ENCODE measurements around the gene ACADVL. TPM values are rescaled to one million over a fixed set of nuclear protein-coding genes. Genes with fewer than 3 reads are reported as not detected.

ACADVL gene
- total and polyA plus RNA-seq, 2 of the 4 experiments (the other 2 are of a cell fraction), result 139 to 752 TPM

- Histone ChIP-seq H2BK120ac (ENCODE audit: low read depth, low read length) (peak within 1 kb of the TSS; percentile 88), H3K4me3 (ENCODE audit: insufficient read depth, low read depth, low read length) (peak within 1 kb of the TSS; percentile 37; the same call in 1 of the 2 replicates), H3K36me3 (ENCODE audit: control insufficient read depth, insufficient read depth, low read length) (peaks cover 17% of the 10 kb centered on the region), H3K56ac (ENCODE audit: extremely low read depth, insufficient read depth, low read length) (no peak within 1 kb of the TSS; the same call in 1 of the 2 replicates), H3K9ac (ENCODE audit: low read depth, low read length) (no peak within 1 kb of the TSS), H3K18ac (ENCODE audit: low read depth, low read length) (0 out of 2 replicates have a peak within 1 kb of the TSS, but pooled peaks have one; percentile 9), H3K4me1 (ENCODE audit: control insufficient read depth, insufficient read depth, low read length) (peaks cover 11% of the 10 kb centered on the region), H4K91ac (ENCODE audit: insufficient read depth, low read depth, low read length) (peak within 1 kb of the TSS; percentile 79), H2AK5ac (ENCODE audit: low read depth, low read length) (peak within 1 kb of the TSS; percentile 81), H3K4me2 (ENCODE audit: low read depth, low read length) (peak within 1 kb of the TSS; percentile 82), H3K79me1 (ENCODE audit: low read depth in 1 of 2, low read length in 2 of 2) (no peaks in the 10 kb centered on the region), H3K14ac (replicated peaks; ENCODE audit: low read depth, low read length) (peak within 1 kb of the TSS; percentile 96), H2AFZ (replicated peaks; ENCODE audit: low read length, poor library complexity) (peak within 1 kb of the TSS; percentile 90), H4K20me1 (ENCODE audit: insufficient read depth, low read length) (no peaks in the 10 kb centered on the region), H3K27me3 (ENCODE audit: control insufficient read depth, insufficient read depth, low read length) (peaks cover 13% of the 10 kb centered on the region; the same call in 1 of the 2 replicates), H2AK9ac (replicated peaks; ENCODE audit: low read depth, low read length, poor library complexity) (peak within 1 kb of the TSS; percentile 86), H3K9me3 (ENCODE audit: control insufficient read depth, insufficient read depth, low read length) (no peaks in the 10 kb centered on the region), H3K27ac (ENCODE audit: insufficient read depth, low read length) (no peak within 1 kb of the TSS), H2BK20ac (ENCODE audit: low read depth, low read length) (peak within 1 kb of the TSS; percentile 2), H3K9me1 (ENCODE audit: insufficient read depth, low read length) (peaks cover 10% of the 10 kb centered on the region), H4K5ac (ENCODE audit: low read depth, low read length) (peak within 1 kb of the TSS; percentile 86), H3K23ac (ENCODE audit: low read depth, low read length) (peak within 1 kb of the TSS; percentile 91; the same call in 1 of the 2 replicates), H3K4ac (ENCODE audit: low read depth, low read length) (peak within 1 kb of the TSS; percentile 77), H4K8ac (ENCODE audit: low read depth in 2 of 2, low read length in 2 of 2) (peak within 1 kb of the TSS; percentile 78 to 98; a peak in 3 of 4 replicates), H2BK15ac (ENCODE audit: low read depth, low read length) (peak within 1 kb of the TSS; percentile 89; the same call in 2 of the 3 replicates), H2BK5ac (ENCODE audit: low read depth, low read length, poor library complexity, severe bottlenecking) (no peak within 1 kb of the TSS)
- BruUV-seq (replicated peaks), result no TSS peak
- ATAC-seq (ENCODE audit: low read depth) (no peak), DNase-seq (no peak)
- WGBS, 2 experiments (ENCODE audit: extremely low coverage in 2 of 2, insufficient read length in 1 of 2), result 24% methylated on average over 37 of the region's 64 CpGs; no CpG with 5 or more reads in 1 of the 2 experiments
- dilution Hi-C loops (cut with HindIII; ENCODE audit: low sequenced_read_pairs, unreplicated experiment), result no loop called here
- intact Hi-C loops (cut with micrococcal nuclease), result no loop called here
- TF ChIP-seq RCOR1 (IDR thresholded peaks at IDR 0.05; ENCODE audit: insufficient replicate concordance, low read length), result no peak
- TF ChIP-seq CEBPB (IDR thresholded peaks at IDR 0.05; ENCODE audit: low read depth, low read length), result no peak
- TF ChIP-seq ELK1 (IDR thresholded peaks at IDR 0.05; ENCODE audit: borderline replicate concordance, low read depth, low read length), result no peak
- TF ChIP-seq BHLHE40 (IDR thresholded peaks at IDR 0.05; ENCODE audit: low read depth, low read length), result no peak
- no peak for TF ChIP-seq USF2 (IDR thresholded peaks at IDR 0.05; ENCODE audit: low read depth, low read length)
- TF ChIP-seq CHD1 (IDR thresholded peaks at IDR 0.05; ENCODE audit: low read depth, low read length), result no peak
- TF ChIP-seq RAD21 (IDR thresholded peaks at IDR 0.05; ENCODE audit: low read length), result no peak
- TF ChIP-seq NFE2L2 (IDR thresholded peaks at IDR 0.05; ENCODE audit: low read depth, low read length), result no peak
- TF ChIP-seq MAZ (IDR thresholded peaks at IDR 0.05; ENCODE audit: borderline replicate concordance, low read depth, low read length), result no peak
- no peak for TF ChIP-seq CTCF (conservative IDR thresholded peaks at IDR 0.05; ENCODE audit: low read depth, low read length)
- TF ChIP-seq POLR2A (IDR thresholded peaks at IDR 0.05; ENCODE audit: low read depth, low read length), result no peak
- no peak for TF ChIP-seq RFX5 (IDR thresholded peaks at IDR 0.05; ENCODE audit: low read depth, low read length)
- TF ChIP-seq MXI1 (IDR thresholded peaks at IDR 0.05; ENCODE audit: borderline replicate concordance, low read depth, low read length), result no peak
- TF ChIP-seq MAFK (IDR thresholded peaks at IDR 0.05; ENCODE audit: low read depth, low read length), result no peak
- POLR2A ChIA-PET (ENCODE audit: unreplicated experiment), result no interaction called here
- in situ Hi-C loops (cut with MboI; ENCODE audit: low sequenced_read_pairs), result no loop called here
- CTCF ChIA-PET, result no interaction called here
Measured at GRCh38 chr17:7262192-7262934, 42.6 kb downstream of the ACADVL start, which contains the start of gene CLDN7. TSS of gene CLDN7 (minus strand) at chr17:7262478. CDS start at chr17:7262043, 435 bp downstream.

All from IMR-90 (cell line).